Jurkat, Clone E6-1 (cell line): Measurements from ENCODE around the gene HTR3D. TPM values are rescaled to one million over a fixed set of nuclear protein-coding genes. Genes with fewer than 3 reads are reported as not detected.
"Not testable (repeated sequence)": the region's sequence is repeated elsewhere in the genome, so short reads cannot be mapped to it uniquely, and the experiment has no call there.

Source experiments
- DNase-seq: peaks from one replicate; pipeline ENCODE4 v3.0.0-alpha.2; 2011; ENCODE audit warnings: low read depth, low spot score
- H3K4me3 ChIP-seq: 2 replicates; pipeline ENCODE4 v1.5.1; 2011; ENCODE audit warnings: mild to moderate bottlenecking, low read length, control low read depth, moderate library complexity
- polyA plus RNA-seq: library from polyadenylated mRNA; unstranded; fragments of >200 nt; gene quantifications from one replicate; pipeline ENCODE4 v1.2.1, GENCODE V29; 2012; ENCODE audit warnings: missing spikeins; ENCODE audit not compliant: insufficient read length, insufficient read depth

The HTR3D gene, protein sequence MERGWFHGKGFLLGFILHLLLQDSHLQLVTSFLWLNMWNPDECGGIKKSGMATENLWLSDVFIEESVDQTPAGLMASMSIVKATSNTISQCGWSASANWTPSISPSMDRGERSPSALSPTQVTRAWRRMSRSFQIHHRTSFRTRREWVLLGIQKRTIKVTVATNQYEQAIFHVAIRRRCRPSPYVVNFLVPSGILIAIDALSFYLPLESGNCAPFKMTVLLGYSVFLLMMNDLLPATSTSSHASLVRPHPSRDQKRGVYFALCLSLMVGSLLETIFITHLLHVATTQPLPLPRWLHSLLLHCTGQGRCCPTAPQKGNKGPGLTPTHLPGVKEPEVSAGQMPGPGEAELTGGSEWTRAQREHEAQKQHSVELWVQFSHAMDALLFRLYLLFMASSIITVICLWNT
- polyA plus RNA-seq: not detected

DNA sequence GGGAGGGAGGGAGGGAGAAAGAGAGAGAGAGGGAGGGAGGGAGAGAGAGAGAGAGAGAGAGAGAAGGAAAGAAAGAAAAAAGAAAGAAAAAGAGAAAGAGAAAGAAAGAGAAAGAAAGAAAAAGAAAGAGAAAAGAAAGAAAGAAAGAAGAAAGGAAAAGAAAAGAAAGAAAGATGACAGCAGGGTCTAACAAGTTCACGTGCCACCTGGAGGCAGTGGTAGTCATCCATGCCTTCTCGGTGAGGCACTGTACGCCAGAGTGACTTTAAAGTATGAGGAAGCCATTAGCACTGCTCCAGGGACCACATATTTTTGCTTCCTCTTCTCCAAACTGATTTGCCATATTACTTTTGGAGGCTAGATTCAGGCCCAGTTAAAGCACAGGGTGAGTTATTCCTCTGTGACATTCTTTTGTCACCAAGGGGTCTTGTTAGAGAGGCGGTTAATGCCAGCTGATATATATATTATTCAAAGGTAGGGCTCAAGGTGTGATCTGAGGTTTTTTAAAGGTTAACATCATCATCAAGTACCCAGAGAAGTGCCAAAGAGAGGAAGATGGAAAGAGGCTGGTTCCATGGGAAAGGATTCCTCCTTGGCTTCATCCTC is at the start of gene HTR3D:
HTR3D (plus strand) TSS at position 556 of the 606 bp plus-strand sequence; CDS start at position 556, 0 bp downstream.
- no peak within 1 kb of the TSS for H3K4me3 ChIP-seq
- DNase-seq: no peak

DNA sequence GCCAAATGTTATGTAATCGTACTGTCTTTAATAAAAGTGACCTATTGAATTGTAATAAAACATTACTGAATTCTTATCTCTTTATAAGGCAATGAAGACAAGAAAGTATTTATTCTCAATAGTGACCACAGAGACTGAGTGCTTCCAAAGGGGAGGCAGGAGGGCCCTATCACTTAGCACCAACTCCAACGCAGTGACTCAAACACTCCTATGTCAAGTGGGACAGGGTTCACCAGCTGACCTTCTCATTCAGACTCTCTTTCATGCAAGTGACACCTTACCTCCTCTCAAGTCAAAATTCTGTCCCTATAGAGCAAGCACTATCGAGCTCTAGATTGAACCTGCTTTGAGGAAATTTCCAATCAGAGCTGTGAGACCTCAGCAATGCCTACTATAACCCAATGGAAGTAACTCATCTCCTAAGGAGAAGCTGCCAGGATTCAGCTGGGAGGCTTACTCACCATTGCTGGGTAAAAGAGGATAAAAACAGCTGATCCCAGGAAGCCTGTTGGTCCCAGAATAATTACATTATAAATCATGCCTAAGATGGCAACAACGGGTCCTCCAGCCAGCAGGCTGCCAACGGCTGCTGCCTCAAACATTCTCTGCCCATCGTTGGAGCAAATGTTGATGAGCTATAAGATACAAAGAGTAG is 49.4 kb upstream of the HTR3D start:
- H3K4me3 ChIP-seq: no peak overlapping the region
- DNase-seq: no peak

GRCh38 chr3:183984127-183984740 is 47.3 kb upstream of the HTR3D start:
- DNase-seq: peak; percentile 50
- H3K4me3 ChIP-seq: no peak overlapping the region

- H3K4me3 ChIP-seq: no peak overlapping the region
- no peak for DNase-seq
These were observed 46.5 kb upstream of the HTR3D start for GRCh38 chr3:183984749-183985729.

GRCh38 chr3:183987000-183987600 is 44.4 kb upstream of the HTR3D start:
- peak; percentile 92 for DNase-seq
- H3K4me3 ChIP-seq: peak overlapping the region; percentile 4; the same call in 1 of the 2 replicates

GRCh38 chr3:183988216-183988790 is 43.2 kb upstream of the HTR3D start:
- DNase-seq: peak; percentile 80

DNA sequence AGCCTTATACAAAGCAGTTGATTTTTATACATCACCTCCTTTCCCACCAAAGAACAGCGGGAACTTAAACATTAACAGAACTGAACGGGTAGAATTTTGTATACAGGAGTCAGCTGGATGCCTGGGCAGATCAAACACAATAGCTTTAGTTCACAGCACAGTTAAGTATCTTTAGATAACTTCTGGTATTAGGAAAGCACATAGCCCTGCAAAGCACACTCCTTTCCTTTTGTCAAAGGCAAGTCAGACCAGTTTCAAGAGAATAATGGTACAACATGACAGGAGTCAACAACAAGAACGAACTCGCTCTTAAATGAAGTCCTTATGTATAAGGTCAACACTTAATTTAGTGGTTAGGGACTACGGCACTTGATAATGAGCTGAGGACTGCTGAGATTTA is 40.1 kb upstream of the HTR3D start:
- no peak for DNase-seq
- H3K4me3 ChIP-seq: no peak overlapping the region

More at GRCh38 chr3:183988216-183988790, 43.2 kb upstream of the HTR3D start:
- H3K4me3 ChIP-seq: no peak overlapping the region

- no peak for DNase-seq
- H3K4me3 ChIP-seq: no peak overlapping the region
These were observed 29.8 kb upstream of the HTR3D start for GRCh38 chr3:184001761-184002160.

DNA sequence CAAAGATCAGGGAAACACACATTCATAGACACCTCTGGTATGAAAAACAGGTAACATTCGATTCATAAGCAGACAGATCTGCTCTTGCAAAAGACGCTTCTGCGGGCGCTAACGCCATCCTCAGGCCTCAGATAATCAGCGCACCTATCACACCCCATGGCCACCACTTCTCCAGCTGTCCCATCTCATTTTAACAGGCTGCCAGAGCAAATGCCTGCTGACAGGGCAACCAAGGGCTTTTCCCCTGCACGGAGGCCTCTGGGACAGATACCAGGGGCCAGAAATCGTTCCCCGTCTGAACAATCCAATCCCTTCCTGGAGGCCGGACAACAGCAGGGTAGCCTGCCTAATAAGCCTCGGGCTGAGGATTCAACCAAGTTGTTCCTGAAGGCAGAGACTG is 29.1 kb upstream of the HTR3D start:
- no peak overlapping the region for H3K4me3 ChIP-seq
- DNase-seq: no peak

GRCh38 chr3:184003187-184003967 is 28.2 kb upstream of the HTR3D start:
- H3K4me3 ChIP-seq: no peak overlapping the region
- DNase-seq: no peak

DNA sequence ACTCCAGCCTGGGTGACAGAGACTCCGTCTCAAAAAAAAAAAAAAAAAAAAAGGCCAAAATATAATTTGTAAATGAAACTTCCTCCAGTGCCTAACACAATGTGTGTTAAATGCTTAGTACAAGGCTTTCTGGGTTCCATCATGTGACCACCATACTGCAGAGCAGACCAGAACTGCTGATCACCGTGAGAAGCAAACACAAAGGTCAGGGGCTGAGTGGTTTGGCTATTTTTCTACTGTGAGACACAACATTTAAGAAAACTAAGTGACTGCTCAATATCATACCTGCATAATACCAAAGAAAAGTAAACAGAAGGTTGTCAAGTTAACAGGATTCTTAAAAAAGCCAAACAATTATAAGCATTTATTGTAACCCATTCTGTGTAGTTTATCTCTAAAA is 27.1 kb upstream of the HTR3D start:
- no peak for DNase-seq

GRCh38 chr3:184005941-184006507 is 25.5 kb upstream of the HTR3D start:
- peak; percentile 87 for DNase-seq
- H3K4me3 ChIP-seq: no peak overlapping the region

More for the DNA sequence above, 27.1 kb upstream of the HTR3D start:
- H3K4me3 ChIP-seq: no peak overlapping the region

DNA sequence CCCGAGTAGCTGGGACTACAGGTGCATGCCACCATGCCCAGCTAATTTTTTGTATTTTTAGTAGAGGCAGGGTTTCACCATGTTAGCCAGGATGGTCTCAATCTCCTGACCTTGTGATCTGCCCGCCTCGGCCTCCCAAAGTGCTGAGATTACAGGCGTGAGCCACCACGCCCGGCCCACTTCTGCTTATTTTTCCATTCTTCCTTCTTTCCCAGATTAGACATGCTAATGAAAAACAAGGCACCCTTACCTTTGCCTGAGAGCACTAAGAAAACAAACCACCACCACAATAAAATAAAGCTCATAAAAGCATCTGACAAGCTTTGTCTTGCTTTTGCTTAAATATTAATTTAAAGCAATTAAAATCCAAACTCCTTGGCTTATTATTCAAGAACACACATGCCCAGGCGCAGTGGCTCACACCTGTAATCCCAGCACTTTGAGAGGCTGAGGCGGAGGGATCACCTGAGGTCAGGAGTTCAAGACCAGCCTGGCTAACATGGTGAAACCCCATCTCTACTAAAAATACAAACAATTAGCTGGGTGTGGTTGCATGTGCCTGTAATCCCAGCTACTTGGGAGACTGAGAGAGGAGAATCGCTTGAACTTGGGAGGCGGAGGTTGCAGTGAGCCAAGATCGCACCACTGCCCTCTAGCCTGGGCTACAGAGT is 24.3 kb upstream of the HTR3D start:
- not testable (repeated sequence) for H3K4me3 ChIP-seq, DNase-seq

DNA sequence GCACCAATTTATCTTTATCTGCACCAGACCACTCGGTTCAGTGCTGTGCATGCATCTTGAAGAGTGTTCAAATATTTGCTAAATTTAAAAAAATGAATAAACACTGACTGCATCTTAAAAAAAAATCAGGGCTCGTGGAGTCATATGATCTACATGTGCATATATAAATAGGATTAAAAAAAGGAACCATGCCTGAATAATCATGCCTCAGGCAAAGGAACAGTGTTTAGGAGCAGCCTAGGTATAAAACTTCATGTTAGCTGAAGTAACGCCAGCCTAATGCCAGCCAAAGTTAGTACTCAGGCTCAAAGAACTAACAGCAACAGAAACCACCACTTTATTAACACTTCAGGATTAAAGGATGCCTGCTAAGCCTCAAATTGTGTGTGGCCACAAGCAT is 23.4 kb upstream of the HTR3D start:
- H3K4me3 ChIP-seq: no peak overlapping the region
- no peak for DNase-seq

DNA sequence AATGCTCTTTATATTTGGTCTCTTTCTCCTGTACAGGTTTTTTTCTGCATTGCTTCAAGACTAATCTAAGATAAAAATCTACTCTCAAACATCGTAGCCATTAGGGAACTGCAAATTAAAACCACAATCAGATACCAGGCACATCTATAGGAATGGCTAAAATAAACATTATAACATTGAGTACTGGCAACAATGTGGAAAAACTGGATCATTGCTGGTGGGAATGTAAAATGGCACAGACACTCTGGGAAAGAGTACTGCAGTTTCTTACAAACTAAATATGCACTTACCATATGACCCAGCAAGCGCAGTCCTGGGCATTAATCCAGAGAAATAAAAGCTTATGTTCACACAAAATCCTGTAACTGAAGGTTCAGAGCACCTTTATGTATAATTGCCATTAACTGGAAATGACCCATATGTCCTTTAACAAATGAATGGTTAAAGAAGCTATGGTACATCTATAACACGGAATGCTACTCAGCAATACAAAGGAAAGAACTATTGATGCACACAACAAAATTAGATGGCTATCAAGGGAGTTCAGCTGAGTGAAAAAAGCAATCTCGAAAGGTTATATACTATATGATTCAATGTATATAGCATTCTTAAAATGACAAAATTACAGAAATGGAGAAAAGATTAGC is 20.2 kb upstream of the HTR3D start:
- no peak overlapping the region for H3K4me3 ChIP-seq

More for the DNA sequence above, 20.2 kb upstream of the HTR3D start:
- DNase-seq: no peak
